ENCODE measurements around the gene OR11L1.

OR11L1 gene

DNA sequence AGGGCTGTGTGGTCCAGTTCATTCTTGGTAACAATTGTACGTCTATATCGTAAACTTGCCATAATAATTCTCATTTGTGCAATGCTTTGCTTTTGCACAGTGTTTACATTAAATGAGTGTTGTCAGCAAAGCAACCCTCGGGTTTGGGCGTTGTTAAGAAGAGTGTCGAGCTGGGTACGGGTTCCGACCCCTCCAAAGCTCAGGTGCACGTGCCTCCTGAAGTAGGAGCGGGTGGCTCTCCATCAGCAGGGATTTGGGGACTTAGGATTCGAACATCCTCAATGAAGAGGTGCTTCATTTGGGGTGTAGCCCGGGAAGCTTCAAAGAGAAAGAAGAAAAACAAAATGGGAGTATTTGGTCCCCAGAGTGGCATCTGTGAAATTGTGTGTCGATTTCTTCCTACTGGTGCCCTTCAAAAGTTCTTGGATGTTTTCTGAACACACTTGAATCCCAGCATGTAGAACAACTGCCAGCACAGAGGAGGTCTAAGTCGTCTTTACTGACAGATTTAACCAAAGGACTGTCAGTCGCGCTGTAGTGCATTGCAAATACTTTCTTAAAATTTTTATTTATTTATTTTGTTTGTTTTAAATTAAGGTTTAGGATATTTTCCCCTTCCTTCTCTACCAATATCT, 16.4 kb upstream of the OR11L1 start:
- POLR2A ChIA-PET: no interaction called here
- CTCF ChIA-PET: interaction anchor here (1.1 kb wide), 1 partner anchor 17 kb away, joined by 3 read pairs; no protein-coding TSS in a partner anchor
- TF ChIP-seq, protein P1, sequence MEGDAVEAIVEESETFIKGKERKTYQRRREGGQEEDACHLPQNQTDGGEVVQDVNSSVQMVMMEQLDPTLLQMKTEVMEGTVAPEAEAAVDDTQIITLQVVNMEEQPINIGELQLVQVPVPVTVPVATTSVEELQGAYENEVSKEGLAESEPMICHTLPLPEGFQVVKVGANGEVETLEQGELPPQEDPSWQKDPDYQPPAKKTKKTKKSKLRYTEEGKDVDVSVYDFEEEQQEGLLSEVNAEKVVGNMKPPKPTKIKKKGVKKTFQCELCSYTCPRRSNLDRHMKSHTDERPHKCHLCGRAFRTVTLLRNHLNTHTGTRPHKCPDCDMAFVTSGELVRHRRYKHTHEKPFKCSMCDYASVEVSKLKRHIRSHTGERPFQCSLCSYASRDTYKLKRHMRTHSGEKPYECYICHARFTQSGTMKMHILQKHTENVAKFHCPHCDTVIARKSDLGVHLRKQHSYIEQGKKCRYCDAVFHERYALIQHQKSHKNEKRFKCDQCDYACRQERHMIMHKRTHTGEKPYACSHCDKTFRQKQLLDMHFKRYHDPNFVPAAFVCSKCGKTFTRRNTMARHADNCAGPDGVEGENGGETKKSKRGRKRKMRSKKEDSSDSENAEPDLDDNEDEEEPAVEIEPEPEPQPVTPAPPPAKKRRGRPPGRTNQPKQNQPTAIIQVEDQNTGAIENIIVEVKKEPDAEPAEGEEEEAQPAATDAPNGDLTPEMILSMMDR (IDR thresholded peaks at IDR 0.05; ENCODE audit: control extremely low read depth, extremely low read depth, low read depth, missing control alignments): no peak
- DNase-seq (ENCODE audit: extremely low spot score): no peak

DNA sequence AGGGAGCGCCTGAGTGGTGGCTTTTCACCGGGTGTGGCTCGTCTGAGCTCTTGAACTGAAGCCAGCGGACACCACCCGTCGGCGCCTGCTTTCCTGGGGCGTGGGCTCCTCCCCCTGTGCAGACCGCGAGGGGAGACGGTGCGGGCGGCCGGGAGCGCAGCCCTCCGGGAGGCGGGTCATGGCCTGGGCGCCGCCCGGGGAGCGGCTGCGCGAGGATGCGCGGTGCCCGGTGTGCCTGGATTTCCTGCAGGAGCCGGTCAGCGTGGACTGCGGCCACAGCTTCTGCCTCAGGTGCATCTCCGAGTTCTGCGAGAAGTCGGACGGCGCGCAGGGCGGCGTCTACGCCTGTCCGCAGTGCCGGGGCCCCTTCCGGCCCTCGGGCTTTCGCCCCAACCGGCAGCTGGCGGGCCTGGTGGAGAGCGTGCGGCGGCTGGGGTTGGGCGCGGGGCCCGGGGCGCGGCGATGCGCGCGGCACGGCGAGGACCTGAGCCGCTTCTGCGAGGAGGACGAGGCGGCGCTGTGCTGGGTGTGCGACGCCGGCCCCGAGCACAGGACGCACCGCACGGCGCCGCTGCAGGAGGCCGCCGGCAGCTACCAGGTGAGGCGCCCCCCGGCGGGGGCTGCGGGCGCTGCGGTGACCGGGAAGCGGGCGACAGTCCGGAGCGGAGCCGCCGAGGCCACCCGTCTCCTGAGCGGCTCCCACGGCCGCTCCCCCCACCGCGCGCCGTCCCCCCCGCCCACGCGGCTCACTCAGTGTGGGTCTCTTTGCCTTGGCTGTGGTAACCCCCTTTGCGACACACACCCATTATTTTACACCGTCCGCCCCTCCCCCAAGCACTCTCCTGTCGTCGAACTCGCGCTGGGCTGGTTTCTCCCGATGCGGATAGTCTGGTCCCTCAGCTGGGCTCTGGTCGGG, 15.6 kb upstream of the OR11L1 start, which contains the start of gene TRIM58:
Gene TRIM58 (plus strand): TSS at position 119 of the 916 bp plus-strand sequence. CDS start 60 bp downstream, at position 179.
- ChIA-PET CTCF (no interaction called here), POLR2A (no interaction called here)
- TF ChIP-seq, protein P1 (IDR thresholded peaks at IDR 0.05; ENCODE audit: control extremely low read depth, extremely low read depth, low read depth, missing control alignments): no peak
- peak; percentile 30 for DNase-seq (ENCODE audit: extremely low spot score)

DNA sequence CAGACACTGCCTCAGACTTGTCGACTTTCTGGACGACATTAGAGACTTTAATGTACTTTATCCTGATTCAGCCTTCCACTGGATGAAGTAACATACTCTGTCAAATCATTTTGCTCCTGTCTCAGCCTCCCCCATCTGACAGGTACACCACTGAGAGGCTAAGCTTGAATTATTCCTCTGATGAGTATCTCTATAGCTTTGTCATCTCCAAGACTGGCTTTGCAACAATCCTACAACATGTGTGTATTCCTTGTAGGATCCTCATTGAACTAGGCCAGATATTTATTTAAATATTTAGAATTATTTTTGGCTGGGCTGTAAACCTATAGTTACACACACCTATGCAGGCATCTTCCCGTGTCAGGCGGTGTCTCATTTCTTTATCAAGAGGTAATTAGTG, 14.2 kb upstream of the OR11L1 start:
- DNase-seq (ENCODE audit: extremely low spot score): no peak
- TF ChIP-seq, protein P1 (IDR thresholded peaks at IDR 0.05; ENCODE audit: control extremely low read depth, extremely low read depth, low read depth, missing control alignments): no peak
- POLR2A ChIA-PET: no interaction called here
- CTCF ChIA-PET: no interaction called here

DNA sequence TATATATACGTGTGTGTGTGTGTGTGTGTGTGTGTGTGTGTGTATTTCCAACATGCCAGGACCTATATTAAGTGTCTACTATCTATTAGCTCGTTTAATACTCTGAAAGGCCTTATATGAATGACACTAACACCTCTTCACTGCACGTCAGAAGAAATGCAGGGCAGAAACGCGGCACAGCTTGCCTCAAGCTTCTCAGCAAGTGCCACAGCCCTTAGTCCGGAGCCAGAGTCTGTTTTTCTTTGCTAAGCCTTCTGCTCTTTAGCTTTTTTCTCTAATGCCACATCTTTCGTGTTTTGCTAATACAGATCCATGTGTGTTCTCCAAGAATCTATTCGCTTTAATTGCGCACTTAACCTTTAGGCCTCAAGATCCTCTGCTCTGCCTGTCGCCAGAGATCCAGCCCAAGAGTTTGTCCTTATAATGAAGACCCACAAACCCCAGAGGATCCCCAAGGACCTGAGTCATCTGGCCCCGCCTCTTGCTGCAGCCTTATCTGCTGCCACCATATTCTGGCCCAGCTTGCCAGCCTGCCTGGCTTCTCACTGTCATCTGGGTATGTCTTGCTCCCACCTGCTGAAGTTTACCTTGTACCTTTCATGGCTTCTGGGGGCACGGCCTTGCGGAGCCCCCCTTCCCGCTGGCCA, 13.3 kb upstream of the OR11L1 start:
- no peak for DNase-seq (ENCODE audit: extremely low spot score)
- TF ChIP-seq, protein P1 (IDR thresholded peaks at IDR 0.05; ENCODE audit: control extremely low read depth, extremely low read depth, low read depth, missing control alignments): no peak
- ChIA-PET CTCF (no interaction called here), POLR2A (no interaction called here)

GRCh38 chr1:247849616-247850015, 7.9 kb upstream of the OR11L1 start:
- POLR2A ChIA-PET: no interaction called here
- TF ChIP-seq, protein P1 (IDR thresholded peaks at IDR 0.05; ENCODE audit: control extremely low read depth, extremely low read depth, low read depth, missing control alignments): no peak
- no peak for DNase-seq (ENCODE audit: extremely low spot score)
- CTCF ChIA-PET: no interaction called here

DNA sequence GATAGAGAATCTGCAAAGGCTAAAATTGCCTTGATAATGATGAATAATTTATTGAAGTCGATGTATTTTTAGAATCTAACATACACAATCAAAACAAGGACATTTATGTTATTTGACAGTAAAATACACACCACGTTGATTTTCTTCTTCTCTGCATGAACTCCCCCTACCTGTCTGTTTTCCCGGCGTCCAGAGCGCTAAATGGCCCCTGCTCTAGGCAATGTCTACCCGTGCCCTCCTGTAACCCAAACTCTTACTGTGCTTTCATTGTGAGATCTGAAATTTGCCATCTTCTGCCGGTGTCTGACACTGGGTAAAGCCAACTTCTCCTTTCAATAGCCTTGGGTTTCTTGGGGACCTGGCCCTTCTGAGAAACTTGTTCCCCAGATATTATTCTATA, 6.7 kb upstream of the OR11L1 start:
- DNase-seq (ENCODE audit: extremely low spot score): no peak
- ChIA-PET POLR2A (no interaction called here), CTCF (no interaction called here)
- TF ChIP-seq, protein P1 (IDR thresholded peaks at IDR 0.05; ENCODE audit: control extremely low read depth, extremely low read depth, low read depth, missing control alignments): no peak

Measured in GM10248 (cell line).